Myocyte (in vitro differentiated cells): Measurements from ENCODE around the gene SLC4A7. TPM values are rescaled to one million over a fixed set of nuclear protein-coding genes. Genes with fewer than 3 reads are reported as not detected.
A peak's percentile ranks its signal among the peaks of the same experiment; 100 is the strongest.
"Not testable (repeated sequence)": the region's sequence is repeated elsewhere in the genome, so short reads cannot be mapped to it uniquely, and the experiment has no call there.

ENCODE experiments used
- DNase-seq: peaks from one replicate; pipeline ENCODE4 v3.0.0-alpha.2; 2012; ENCODE audit warnings: low read depth
- total RNA-seq: library from RNA; depleted of rRNA; stranded (reverse); fragments of >200 nt; gene quantifications from 2 replicates; pipeline ENCODE4 v1.2.3, GENCODE V29; 2014

SLC4A7 gene
- total RNA-seq, 1 donor from 2014 or later = 61.3 TPM

GRCh38 chr3:27487383-27487782 is 3.2 kb upstream of the SLC4A7 start:
- no peak for DNase-seq

- DNase-seq = no peak
Measured at GRCh38 chr3:27486336-27486735, 2.2 kb upstream of the SLC4A7 start.

GRCh38 chr3:27485866-27486265 is 1.7 kb upstream of the SLC4A7 start:
- no peak for DNase-seq

GRCh38 chr3:27483117-27484014 is 818 bp downstream of the SLC4A7 start:
- peak; percentile 76 for DNase-seq

GRCh38 chr3:27479806-27480543 is 4.2 kb downstream of the SLC4A7 start:
- DNase-seq = no peak

GRCh38 chr3:27471923-27472550 is 12.1 kb downstream of the SLC4A7 start:
- DNase-seq = no peak

- DNase-seq = no peak
Measured at GRCh38 chr3:27468283-27468886, 15.8 kb downstream of the SLC4A7 start.

- peak; percentile 54 for DNase-seq
Measured at GRCh38 chr3:27467545-27467944, 16.6 kb downstream of the SLC4A7 start.

GRCh38 chr3:27464646-27465045 is 19.5 kb downstream of the SLC4A7 start:
- no peak for DNase-seq

- no peak for DNase-seq
Measured at GRCh38 chr3:27462228-27462627, 22.0 kb downstream of the SLC4A7 start.

GRCh38 chr3:27458929-27459328 is 25.3 kb downstream of the SLC4A7 start:
- no peak for DNase-seq

GRCh38 chr3:27456554-27456953 is 27.6 kb downstream of the SLC4A7 start:
- DNase-seq = no peak

GRCh38 chr3:27454914-27455313 is 29.3 kb downstream of the SLC4A7 start:
- DNase-seq = no peak

GRCh38 chr3:27454461-27454860 is 29.7 kb downstream of the SLC4A7 start:
- no peak for DNase-seq

- no peak for DNase-seq
Measured at GRCh38 chr3:27452368-27453090, 31.7 kb downstream of the SLC4A7 start.

GRCh38 chr3:27451842-27452241 is 32.3 kb downstream of the SLC4A7 start:
- DNase-seq = no peak

GRCh38 chr3:27451251-27451650 is 32.9 kb downstream of the SLC4A7 start:
- DNase-seq = no peak

- DNase-seq = no peak
Measured at GRCh38 chr3:27449530-27450150, 34.5 kb downstream of the SLC4A7 start.

- not testable (repeated sequence) for DNase-seq
Measured at GRCh38 chr3:27442995-27443394, 41.2 kb downstream of the SLC4A7 start.

GRCh38 chr3:27438352-27438751 is 45.8 kb downstream of the SLC4A7 start:
- not testable (repeated sequence) for DNase-seq
